Measurements from ENCODE around the gene DEF6.

- no peak for TF ChIP-seq CTCF (IDR thresholded peaks at IDR 0.05)
- no peak for TF ChIP-seq EP300 (IDR thresholded peaks at IDR 0.05)
- TF ChIP-seq POLR2A (IDR thresholded peaks at IDR 0.05; ENCODE audit: low read depth) = no peak
These were observed 60.1 kb downstream of the DEF6 start for GRCh38 chr6:35357677-35358076.

All from esophagus muscularis mucosa (tissue), 4 donors.